PFSK-1 (cell line): ENCODE results near the gene PCP4L1.

ENCODE experiments used
- FOXP2 ChIP-seq: optimal IDR thresholded peaks from 2 replicates; pipeline ENCODE3; 2011; ENCODE audit warnings: borderline replicate concordance, control low read depth, inconsistent platforms; ENCODE audit not compliant: insufficient read depth; ENCODE audit errors: extremely low read length, extremely low read depth
- POLR2AphosphoS5 ChIP-seq: IDR thresholded peaks from 2 replicates; pipeline ENCODE4 v1.6.1; 2012; ENCODE audit warnings: low read depth, mild to moderate bottlenecking, control low read depth, low read length, moderate library complexity
- SIN3A ChIP-seq: IDR thresholded peaks from 2 replicates; pipeline ENCODE4 v1.6.1; 2012; ENCODE audit warnings: mild to moderate bottlenecking, low read length, moderate library complexity, borderline replicate concordance; ENCODE audit not compliant: insufficient read depth
- TAF1 ChIP-seq: IDR thresholded peaks from 2 replicates; pipeline ENCODE4 v1.6.1; 2012; ENCODE audit warnings: low read length, control low read depth, borderline replicate concordance; ENCODE audit not compliant: insufficient read depth
- TF ChIP-seq, protein P1 (sequence below), 2 experiments: IDR thresholded peaks; 2 replicates each; pipeline versions ENCODE4 v1.6.1 to v1.8.0; 2011 to 2012; ENCODE audit warnings: low read depth in 2 of 2, low read length in 2 of 2, control low read depth in 1 of 2, inconsistent platforms in 1 of 2, mild to moderate bottlenecking in 1 of 2, moderate library complexity in 1 of 2; ENCODE audit not compliant: insufficient read depth in 1 of 2

The PCP4L1 gene

DNA sequence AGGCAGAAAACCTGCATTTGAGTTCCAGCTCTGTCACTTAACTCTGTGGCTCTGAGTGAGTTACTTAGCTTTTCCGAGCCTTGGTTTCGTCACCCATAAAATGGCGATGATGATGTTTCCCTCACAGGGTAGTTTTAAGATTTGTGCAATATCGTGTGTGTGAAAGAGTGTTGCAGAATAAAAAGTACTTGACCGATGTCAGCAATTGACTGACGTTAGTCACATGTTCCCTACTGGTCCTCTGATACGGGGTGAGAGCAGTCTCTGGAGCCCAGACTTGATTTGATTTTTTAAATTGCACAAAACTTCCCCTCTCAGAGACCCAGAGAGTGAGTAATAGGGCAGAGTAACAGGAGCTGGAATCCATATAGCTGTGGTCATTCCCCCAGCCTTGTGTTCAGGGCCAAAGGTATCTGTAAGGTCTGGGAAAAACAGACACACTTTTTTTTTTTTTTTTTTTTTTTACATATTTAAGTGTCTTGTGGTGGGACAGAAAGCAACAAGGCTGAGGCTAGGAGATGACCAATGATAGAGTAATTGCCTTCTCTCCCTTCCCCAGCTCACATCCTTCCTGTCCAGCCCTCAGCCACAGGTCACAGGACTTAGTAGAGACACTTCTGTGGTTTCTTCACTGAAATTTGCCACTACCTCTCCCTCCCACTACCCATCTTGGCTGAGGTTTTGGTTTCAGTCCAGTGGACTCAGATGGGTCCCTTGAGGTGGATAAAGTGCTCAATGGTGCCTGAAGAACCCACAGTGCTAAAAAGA, 41.4 kb upstream of the PCP4L1 start:
- TF ChIP-seq TAF1 (no peak), FOXP2 (no peak), POLR2AphosphoS5 (no peak), SIN3A (no peak)
- TF ChIP-seq, protein P1, sequence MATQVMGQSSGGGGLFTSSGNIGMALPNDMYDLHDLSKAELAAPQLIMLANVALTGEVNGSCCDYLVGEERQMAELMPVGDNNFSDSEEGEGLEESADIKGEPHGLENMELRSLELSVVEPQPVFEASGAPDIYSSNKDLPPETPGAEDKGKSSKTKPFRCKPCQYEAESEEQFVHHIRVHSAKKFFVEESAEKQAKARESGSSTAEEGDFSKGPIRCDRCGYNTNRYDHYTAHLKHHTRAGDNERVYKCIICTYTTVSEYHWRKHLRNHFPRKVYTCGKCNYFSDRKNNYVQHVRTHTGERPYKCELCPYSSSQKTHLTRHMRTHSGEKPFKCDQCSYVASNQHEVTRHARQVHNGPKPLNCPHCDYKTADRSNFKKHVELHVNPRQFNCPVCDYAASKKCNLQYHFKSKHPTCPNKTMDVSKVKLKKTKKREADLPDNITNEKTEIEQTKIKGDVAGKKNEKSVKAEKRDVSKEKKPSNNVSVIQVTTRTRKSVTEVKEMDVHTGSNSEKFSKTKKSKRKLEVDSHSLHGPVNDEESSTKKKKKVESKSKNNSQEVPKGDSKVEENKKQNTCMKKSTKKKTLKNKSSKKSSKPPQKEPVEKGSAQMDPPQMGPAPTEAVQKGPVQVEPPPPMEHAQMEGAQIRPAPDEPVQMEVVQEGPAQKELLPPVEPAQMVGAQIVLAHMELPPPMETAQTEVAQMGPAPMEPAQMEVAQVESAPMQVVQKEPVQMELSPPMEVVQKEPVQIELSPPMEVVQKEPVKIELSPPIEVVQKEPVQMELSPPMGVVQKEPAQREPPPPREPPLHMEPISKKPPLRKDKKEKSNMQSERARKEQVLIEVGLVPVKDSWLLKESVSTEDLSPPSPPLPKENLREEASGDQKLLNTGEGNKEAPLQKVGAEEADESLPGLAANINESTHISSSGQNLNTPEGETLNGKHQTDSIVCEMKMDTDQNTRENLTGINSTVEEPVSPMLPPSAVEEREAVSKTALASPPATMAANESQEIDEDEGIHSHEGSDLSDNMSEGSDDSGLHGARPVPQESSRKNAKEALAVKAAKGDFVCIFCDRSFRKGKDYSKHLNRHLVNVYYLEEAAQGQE (IDR thresholded peaks at IDR 0.05; ENCODE audit: insufficient read depth in 1 of 2, low read depth in 2 of 2, low read length in 2 of 2), result no peak

DNA sequence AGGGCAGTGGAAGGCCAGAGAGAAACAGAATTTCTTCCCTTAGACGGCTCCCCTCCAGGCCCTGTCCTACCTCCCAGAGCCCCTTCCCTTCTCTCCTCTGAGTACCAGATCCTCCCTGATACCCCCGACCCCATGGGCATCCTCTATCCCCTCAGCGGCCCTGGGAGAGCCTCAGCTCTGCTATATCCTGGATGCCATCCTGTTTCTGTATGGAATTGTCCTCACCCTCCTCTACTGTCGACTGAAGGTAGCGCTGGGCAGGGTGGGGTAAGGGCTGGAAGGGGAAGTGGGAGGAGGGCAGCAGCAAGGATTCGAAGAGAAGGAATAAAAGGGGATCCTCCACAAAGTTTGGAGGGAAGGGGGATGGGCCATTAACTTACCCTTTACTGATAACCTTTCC, 40.7 kb upstream of the PCP4L1 start:
- TF ChIP-seq FOXP2 (no peak), TAF1 (no peak), POLR2AphosphoS5 (no peak), SIN3A (no peak)
- TF ChIP-seq, protein P1 (IDR thresholded peaks at IDR 0.05; ENCODE audit: insufficient read depth in 1 of 2, low read depth in 2 of 2, low read length in 2 of 2), result no peak

DNA sequence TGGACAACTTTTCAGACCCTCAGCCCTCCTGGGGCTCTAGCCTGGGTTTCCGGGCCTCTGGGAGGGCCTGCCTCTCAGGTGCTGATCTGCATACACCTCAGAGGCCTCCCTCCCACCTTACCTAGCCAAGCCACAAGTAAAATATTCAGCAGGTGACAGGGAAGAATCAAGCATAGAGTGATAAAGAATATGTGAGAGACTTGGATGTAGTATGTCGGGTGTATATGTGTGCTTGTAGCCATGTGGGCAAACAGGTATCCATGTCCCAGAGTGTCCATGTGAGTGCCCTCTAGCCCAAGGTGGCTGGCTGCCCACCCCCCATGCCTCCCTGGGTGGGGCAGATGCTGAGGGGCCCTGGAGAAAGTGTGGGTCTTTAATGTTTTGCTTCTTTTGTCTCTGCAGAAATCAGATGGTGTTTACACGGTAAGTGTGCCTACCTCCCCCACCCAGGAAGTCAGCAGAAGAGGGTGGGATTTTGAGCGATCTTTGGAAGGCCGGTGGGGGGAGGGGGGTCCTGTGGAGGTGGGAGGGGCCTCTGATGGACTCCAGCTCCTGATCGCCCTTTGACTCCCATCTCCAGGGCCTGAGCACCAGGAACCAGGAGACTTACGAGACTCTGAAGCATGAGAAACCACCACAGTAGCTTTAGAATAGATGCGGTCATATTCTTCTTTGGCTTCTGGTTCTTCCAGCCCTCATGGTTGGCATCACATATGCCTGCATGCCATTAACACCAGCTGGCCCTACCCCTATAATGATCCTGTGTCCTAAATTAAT, 40.1 kb upstream of the PCP4L1 start:
- TF ChIP-seq FOXP2 (no peak), POLR2AphosphoS5 (no peak), TAF1 (no peak), SIN3A (no peak)
- TF ChIP-seq, protein P1 (IDR thresholded peaks at IDR 0.05; ENCODE audit: insufficient read depth in 1 of 2, low read depth in 2 of 2, low read length in 2 of 2), result no peak

DNA sequence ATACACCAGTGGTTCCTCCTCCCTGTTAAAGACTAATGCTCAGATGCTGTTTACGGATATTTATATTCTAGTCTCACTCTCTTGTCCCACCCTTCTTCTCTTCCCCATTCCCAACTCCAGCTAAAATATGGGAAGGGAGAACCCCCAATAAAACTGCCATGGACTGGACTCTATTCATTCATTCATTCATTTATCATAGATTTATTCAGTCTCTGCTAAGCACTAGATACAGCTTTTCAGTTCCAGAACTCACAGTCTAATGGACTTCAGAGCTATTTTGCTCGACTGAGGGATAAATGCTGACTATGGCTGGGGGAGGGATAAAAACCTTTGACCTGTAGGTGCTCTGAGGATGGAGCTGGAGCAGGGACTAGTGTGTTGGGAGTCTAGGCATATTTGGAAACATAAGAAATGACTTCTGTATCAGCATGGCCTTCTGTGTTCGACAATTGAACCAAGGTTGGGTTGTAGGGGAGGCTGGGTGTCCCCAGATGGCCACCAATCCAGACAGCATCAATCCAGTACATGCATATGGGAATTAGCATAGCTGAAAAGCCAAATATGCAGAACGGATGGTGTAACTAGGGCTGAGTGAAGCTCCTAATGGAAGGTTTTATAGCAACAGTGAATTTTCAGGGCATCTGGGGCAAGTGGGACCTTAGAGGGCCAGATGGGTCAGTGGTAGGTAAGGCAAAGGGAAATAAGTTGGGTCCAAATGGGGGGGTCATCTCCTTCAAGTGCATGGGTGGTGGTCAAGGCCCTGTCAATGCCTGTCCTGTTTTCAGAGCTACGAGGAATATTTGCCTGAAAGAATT, 39.3 kb upstream of the PCP4L1 start:
- TF ChIP-seq SIN3A (no peak), POLR2AphosphoS5 (no peak), FOXP2 (no peak), TAF1 (no peak)
- TF ChIP-seq, protein P1 (IDR thresholded peaks at IDR 0.05; ENCODE audit: insufficient read depth in 1 of 2, low read depth in 2 of 2, low read length in 2 of 2), result no peak
